Suprapubic skin (tissue), 4 donors: Measurements from ENCODE around the gene IQCK. TPM values are rescaled to one million over a fixed set of nuclear protein-coding genes. Genes with fewer than 3 reads are reported as not detected.

Experiments
- DNase-seq, 2 donors: peaks; one replicate each; pipeline ENCODE4 v3.0.0-alpha.2; 2019; ENCODE audit warnings: low spot score in 2 of 2
- H3K27ac ChIP-seq: fragments of 200-600 bp; sonication (generic); one replicate; pipeline ENCODE4 v1.5.1; 2019
- H3K27me3 ChIP-seq: fragments of 200-600 bp; sonication (generic); one replicate; pipeline ENCODE4 v1.5.1; 2019
- H3K36me3 ChIP-seq: fragments of 200-600 bp; sonication (generic); one replicate; pipeline ENCODE4 v1.5.1; 2019
- H3K4me1 ChIP-seq: fragments of 200-600 bp; sonication (generic); one replicate; pipeline ENCODE4 v1.5.1; 2019
- H3K4me3 ChIP-seq: fragments of 200-600 bp; sonication (generic); one replicate; pipeline ENCODE4 v1.5.1; 2019; ENCODE audit warnings: mild to moderate bottlenecking
- H3K9me3 ChIP-seq: fragments of 200-600 bp; sonication (generic); one replicate; pipeline ENCODE4 v1.5.1; 2019
- EP300 ChIP-seq: sonication (generic); formaldehyde crosslinking; IDR thresholded peaks from one replicate; pipeline ENCODE4 v1.6.1; 2017; ENCODE audit warnings: antibody characterized with exemption
- POLR2A ChIP-seq, 2 donors: fragments of 450-650 bp; IDR thresholded peaks; one replicate each; pipeline ENCODE4 v1.6.1; 2017; ENCODE audit warnings: antibody characterized with exemption in 2 of 2, mild to moderate bottlenecking in 2 of 2, moderate library complexity in 2 of 2
- POLR2AphosphoS5 ChIP-seq, 3 donors: sonication (generic); formaldehyde crosslinking; IDR thresholded peaks; one replicate each; pipeline ENCODE4 v1.6.1; 2017; ENCODE audit warnings: antibody characterized with exemption in 3 of 3
- WGBS: methylation state at CpG from one replicate; pipeline ENCODE4 v1.1.5; 2018; 5-methylcytosine and 5-hydroxymethylcytosine counted together
- total RNA-seq, 4 donors: library from RNA; depleted of rRNA; stranded (reverse); fragments of >200 nt; gene quantifications; one replicate each; pipeline ENCODE4 v1.1.0, GENCODE V29; 2016
- TF ChIP-seq, protein P1 (sequence below), 2 donors: fragments of 200-600 bp in 1 of 2; fragments of 450-650 bp in 1 of 2; sonication (generic) in 1 of 2; IDR thresholded peaks; one replicate each; pipeline ENCODE4 v1.5.1; 2016 to 2019; ENCODE audit warnings: antibody characterized with exemption in 2 of 2, mild to moderate bottlenecking in 1 of 2, moderate library complexity in 1 of 2

The IQCK gene
- total RNA-seq, 4 donors from 2014 or later: 10.7 to 21.6 (median 18.7) TPM

DNA sequence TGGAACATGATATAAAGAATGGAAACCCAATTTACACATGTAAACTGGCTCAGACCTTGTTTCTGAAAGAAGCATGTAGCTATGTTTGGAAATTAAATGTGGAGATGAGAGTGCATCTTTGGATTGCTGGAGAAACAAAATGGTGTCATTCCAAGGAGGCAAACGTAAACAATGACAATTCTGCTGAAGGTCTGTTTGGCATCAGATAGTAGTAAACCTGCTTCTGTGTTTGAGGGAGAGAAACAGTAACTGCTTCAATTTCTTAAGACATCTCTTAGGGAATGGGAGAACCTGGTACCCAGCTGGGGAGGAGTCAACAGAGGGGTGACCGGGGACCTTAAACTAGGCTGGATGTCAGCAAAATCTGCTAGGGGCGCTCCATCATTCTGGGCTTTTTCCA, 143.1 kb downstream of the IQCK start:
- Histone ChIP-seq H3K27me3 (no peaks in the 10 kb centered on the region), H3K4me3 (no peak overlapping the region), H3K36me3 (no peaks in the 10 kb centered on the region), H3K27ac (no peak overlapping the region), H3K4me1 (no peaks in the 10 kb centered on the region), H3K9me3 (no peaks in the 10 kb centered on the region)
- no peak for DNase-seq
- WGBS: 76% methylated on average over 3 of the region's 3 CpGs
- no peak for TF ChIP-seq EP300
- no peak for TF ChIP-seq POLR2A (IDR thresholded peaks at IDR 0.05)
- TF ChIP-seq, protein P1, sequence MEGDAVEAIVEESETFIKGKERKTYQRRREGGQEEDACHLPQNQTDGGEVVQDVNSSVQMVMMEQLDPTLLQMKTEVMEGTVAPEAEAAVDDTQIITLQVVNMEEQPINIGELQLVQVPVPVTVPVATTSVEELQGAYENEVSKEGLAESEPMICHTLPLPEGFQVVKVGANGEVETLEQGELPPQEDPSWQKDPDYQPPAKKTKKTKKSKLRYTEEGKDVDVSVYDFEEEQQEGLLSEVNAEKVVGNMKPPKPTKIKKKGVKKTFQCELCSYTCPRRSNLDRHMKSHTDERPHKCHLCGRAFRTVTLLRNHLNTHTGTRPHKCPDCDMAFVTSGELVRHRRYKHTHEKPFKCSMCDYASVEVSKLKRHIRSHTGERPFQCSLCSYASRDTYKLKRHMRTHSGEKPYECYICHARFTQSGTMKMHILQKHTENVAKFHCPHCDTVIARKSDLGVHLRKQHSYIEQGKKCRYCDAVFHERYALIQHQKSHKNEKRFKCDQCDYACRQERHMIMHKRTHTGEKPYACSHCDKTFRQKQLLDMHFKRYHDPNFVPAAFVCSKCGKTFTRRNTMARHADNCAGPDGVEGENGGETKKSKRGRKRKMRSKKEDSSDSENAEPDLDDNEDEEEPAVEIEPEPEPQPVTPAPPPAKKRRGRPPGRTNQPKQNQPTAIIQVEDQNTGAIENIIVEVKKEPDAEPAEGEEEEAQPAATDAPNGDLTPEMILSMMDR (IDR thresholded peaks at IDR 0.05): no peak
- no peak for TF ChIP-seq POLR2AphosphoS5 (IDR thresholded peaks at IDR 0.05)

DNA sequence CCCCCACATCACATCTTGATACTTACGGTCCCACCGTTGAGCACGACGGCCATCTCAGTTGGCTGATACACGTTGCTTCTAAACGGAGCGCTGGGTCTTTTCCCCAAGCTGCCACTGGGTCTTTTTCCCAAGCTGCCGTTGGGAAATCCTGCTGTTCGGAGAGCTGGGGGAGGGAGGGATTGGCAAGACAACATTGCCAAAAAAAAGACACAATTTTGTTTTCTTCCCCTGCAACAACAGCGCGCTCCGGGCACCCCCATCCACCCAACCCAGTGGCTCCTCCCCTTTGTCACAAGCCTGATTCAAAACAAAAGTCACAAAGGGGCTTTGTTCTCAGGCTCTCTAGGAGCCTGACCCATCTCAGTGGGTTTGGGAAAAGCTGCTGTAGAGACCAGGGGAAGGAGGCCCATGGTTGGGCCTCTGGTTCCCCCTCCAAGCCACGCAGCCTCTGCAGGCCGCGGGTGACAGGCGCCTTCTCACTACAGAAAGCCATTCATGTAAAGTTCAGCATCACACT, 143.8 kb downstream of the IQCK start:
- Histone ChIP-seq H3K36me3 (no peaks in the 10 kb centered on the region), H3K27me3 (no peaks in the 10 kb centered on the region), H3K9me3 (no peaks in the 10 kb centered on the region), H3K4me1 (no peaks in the 10 kb centered on the region), H3K27ac (peak overlapping the region; percentile 20), H3K4me3 (no peak overlapping the region)
- no peak for DNase-seq
- no peak for TF ChIP-seq POLR2AphosphoS5 (IDR thresholded peaks at IDR 0.05)
- TF ChIP-seq, protein P1 (IDR thresholded peaks at IDR 0.05): no peak
- TF ChIP-seq EP300: no peak
- TF ChIP-seq POLR2A (IDR thresholded peaks at IDR 0.05): no peak
- WGBS: 66% methylated on average over 12 of the region's 16 CpGs

DNA sequence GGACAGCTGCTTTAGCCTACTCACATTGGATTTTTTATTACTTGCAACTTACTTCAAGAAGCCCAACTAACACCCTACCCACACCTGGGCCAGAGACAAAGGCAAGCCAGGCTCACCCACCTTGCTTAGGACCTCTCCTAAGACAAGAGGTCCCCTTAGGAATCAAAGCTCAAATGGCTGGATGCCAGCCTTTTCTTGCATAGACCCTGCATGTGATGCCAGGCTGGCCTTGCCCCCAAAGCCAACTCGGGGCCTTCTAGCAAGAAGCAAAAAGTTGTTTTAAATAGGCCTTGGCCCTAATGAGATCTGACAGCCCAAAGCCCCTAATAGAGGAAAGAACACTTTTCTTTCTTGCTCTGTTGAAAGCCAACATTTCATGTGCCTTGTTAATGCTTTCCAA, 145.9 kb downstream of the IQCK start:
- H3K4me3 ChIP-seq: no peak overlapping the region
- H3K27me3 ChIP-seq: no peaks in the 10 kb centered on the region
- DNase-seq: no peak
- H3K4me1 ChIP-seq: no peaks in the 10 kb centered on the region
- 93% methylated on average over 1 of the region's 1 CpG for WGBS
- H3K27ac ChIP-seq: no peak overlapping the region
- TF ChIP-seq, protein P1 (IDR thresholded peaks at IDR 0.05): no peak
- TF ChIP-seq POLR2A (IDR thresholded peaks at IDR 0.05): no peak
- no peak for TF ChIP-seq POLR2AphosphoS5 (IDR thresholded peaks at IDR 0.05)
- TF ChIP-seq EP300: no peak
- H3K9me3 ChIP-seq: no peaks in the 10 kb centered on the region
- H3K36me3 ChIP-seq: peaks cover 2% of the 10 kb centered on the region

DNA sequence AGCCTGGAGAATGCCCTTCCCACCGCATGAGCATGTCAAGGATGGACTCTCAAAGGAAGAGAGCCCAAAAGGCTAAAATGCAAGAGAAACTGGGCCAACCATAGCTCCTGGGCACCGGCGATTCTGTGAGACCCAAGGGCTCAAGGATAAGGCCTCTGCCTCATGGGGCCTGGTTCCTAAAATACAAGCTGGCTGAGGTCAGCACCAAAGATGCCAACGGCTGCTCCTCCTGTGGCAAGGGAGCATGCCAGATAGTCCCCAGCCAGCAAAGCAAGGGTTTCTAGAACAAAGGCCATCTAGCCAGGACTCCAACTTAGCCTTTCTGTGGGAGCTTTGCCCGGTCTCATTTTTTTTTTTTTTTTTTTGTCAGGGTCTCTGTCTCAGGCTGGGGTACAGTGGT, 146.5 kb downstream of the IQCK start:
- no peaks in the 10 kb centered on the region for H3K4me1 ChIP-seq
- no peak for DNase-seq
- H3K4me3 ChIP-seq: no peak overlapping the region
- H3K9me3 ChIP-seq: no peaks in the 10 kb centered on the region
- peaks cover 2% of the 10 kb centered on the region for H3K36me3 ChIP-seq
- WGBS: 76% methylated on average over 5 of the region's 5 CpGs
- no peaks in the 10 kb centered on the region for H3K27me3 ChIP-seq
- no peak for TF ChIP-seq POLR2AphosphoS5 (IDR thresholded peaks at IDR 0.05)
- TF ChIP-seq, protein P1 (IDR thresholded peaks at IDR 0.05): no peak
- no peak for TF ChIP-seq EP300
- TF ChIP-seq POLR2A (IDR thresholded peaks at IDR 0.05): no peak
- H3K27ac ChIP-seq: no peak overlapping the region

DNA sequence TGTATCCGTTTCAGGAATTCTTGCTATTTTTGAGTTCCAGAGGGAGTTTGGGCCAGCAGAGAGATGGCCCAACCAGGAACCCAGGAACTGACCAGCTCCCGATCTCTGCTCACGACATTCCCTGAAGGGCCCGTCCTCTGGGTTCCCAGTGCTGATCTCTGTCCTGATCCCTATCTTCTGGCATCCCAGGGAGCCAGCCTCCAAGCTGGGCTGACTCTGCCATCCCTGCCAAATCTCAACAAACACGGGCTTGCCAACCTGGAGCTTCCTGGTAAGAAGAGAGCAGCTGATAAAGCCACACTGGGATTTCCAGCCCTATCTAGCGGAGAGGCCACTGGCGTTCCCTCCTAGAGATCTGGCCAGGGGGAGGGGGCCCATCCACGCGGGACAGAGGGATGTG, 150.3 kb downstream of the IQCK start:
- no peaks in the 10 kb centered on the region for H3K4me1 ChIP-seq
- no peak overlapping the region for H3K4me3 ChIP-seq
- DNase-seq: no peak
- H3K36me3 ChIP-seq: peaks cover 13% of the 10 kb centered on the region
- no peaks in the 10 kb centered on the region for H3K9me3 ChIP-seq
- TF ChIP-seq POLR2AphosphoS5 (IDR thresholded peaks at IDR 0.05) (no peak), EP300 (no peak), POLR2A (IDR thresholded peaks at IDR 0.05) (no peak)
- TF ChIP-seq, protein P1 (IDR thresholded peaks at IDR 0.05): no peak
- WGBS: 62% methylated on average over 9 of the region's 9 CpGs
- H3K27me3 ChIP-seq: no peaks in the 10 kb centered on the region
- H3K27ac ChIP-seq: no peak overlapping the region
